Peyer's patch (tissue), 4 donors: ENCODE results near the gene SH3RF3. TPM values are rescaled to one million over a fixed set of nuclear protein-coding genes. Genes with fewer than 3 reads are reported as not detected.

Experiments used
- DNase-seq, 3 donors: peaks; one replicate each; pipeline ENCODE4 v3.0.0-alpha.2; 2017 to 2019
- H3K27ac ChIP-seq, 4 donors: fragments of 200-600 bp; sonication (generic); one replicate each; pipeline ENCODE4 v1.5.1; 2016 to 2019
- H3K27me3 ChIP-seq, 2 donors: fragments of 200-600 bp; sonication (generic); one replicate each; pipeline ENCODE4 v1.5.1; 2019
- H3K36me3 ChIP-seq, 3 donors: fragments of 200-600 bp; sonication (generic); one replicate each; pipeline ENCODE4 v1.5.1; 2016 to 2019
- H3K4me1 ChIP-seq, 4 donors: fragments of 200-600 bp; sonication (generic); one replicate each; pipeline ENCODE4 v1.5.1; 2016 to 2019
- H3K4me3 ChIP-seq, 4 donors: fragments of 200-600 bp; sonication (generic); 1 replicate in 3 of 4; 2 replicates in 1 of 4; pipeline ENCODE4 v1.5.1; 2016 to 2019; ENCODE audit warnings: mild to moderate bottlenecking in 1 of 4
- H3K9me3 ChIP-seq, 4 donors: fragments of 200-600 bp; sonication (generic); one replicate each; pipeline ENCODE4 v1.5.1; 2016 to 2019; ENCODE audit warnings: mild to moderate bottlenecking in 1 of 4
- POLR2A ChIP-seq, 2 donors: fragments of 450-650 bp; IDR thresholded peaks; one replicate each; pipeline ENCODE4 v1.5.1; 2017; ENCODE audit warnings: antibody characterized with exemption in 2 of 2, mild to moderate bottlenecking in 2 of 2, moderate library complexity in 2 of 2
- total RNA-seq, 4 donors: library from RNA; depleted of rRNA; stranded (reverse); fragments of >200 nt; gene quantifications; one replicate each; pipeline ENCODE4 v1.1.0, GENCODE V29; 2016
- TF ChIP-seq, protein P1 (sequence below), 6 experiments: fragments of 450-650 bp in 4 of 6; fragments of 200-600 bp in 2 of 6; sonication (generic) in 1 of 6; IDR thresholded peaks; one replicate each; pipeline ENCODE4 v1.5.1; 2017 to 2019; ENCODE audit warnings: antibody characterized with exemption in 6 of 6, mild to moderate bottlenecking in 3 of 6, moderate library complexity in 1 of 6

Gene SH3RF3
- total RNA-seq, 4 donors from 2014 or later, result 1.1 to 5.0 (median 3.3) TPM

DNA sequence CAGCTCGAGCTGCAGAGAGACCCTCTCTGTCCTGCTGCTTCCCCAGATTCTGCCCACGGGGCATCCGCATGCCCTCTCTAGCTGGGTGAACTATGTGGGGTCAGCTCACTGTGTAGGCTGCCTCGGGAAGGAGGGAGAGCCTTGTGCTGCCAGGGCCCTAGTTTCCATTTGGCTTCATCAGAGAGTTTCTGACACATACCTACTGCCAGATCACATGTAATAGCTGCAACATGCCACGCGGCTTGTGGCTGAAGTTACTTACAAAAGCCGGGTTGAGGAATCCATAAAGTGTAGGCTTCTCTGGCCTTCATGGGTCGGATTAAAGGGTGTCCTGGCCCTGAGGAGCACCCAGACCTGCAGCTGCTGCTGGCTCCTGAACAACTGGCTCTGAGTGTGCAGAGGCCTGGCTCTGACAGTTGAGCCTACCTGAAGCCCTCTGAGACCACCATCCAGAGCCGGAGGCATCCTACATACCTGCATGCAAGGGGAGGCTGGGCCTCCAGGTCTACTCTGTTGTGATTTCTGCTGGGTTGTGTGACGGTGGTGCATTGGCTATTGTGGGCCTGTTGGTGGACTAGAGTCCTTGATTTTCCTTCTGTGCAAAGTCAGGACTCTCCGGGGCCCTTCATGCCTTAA is 130.0 kb downstream of the SH3RF3 start:
- peak in 1 of 3 donors; percentile 40 for DNase-seq
- no peaks in the 10 kb centered on the region for H3K9me3 ChIP-seq
- H3K27ac ChIP-seq, result no peak overlapping the region
- H3K36me3 ChIP-seq, result no peaks in the 10 kb centered on the region
- H3K27me3 ChIP-seq, result no peaks in the 10 kb centered on the region
- TF ChIP-seq, protein P1, sequence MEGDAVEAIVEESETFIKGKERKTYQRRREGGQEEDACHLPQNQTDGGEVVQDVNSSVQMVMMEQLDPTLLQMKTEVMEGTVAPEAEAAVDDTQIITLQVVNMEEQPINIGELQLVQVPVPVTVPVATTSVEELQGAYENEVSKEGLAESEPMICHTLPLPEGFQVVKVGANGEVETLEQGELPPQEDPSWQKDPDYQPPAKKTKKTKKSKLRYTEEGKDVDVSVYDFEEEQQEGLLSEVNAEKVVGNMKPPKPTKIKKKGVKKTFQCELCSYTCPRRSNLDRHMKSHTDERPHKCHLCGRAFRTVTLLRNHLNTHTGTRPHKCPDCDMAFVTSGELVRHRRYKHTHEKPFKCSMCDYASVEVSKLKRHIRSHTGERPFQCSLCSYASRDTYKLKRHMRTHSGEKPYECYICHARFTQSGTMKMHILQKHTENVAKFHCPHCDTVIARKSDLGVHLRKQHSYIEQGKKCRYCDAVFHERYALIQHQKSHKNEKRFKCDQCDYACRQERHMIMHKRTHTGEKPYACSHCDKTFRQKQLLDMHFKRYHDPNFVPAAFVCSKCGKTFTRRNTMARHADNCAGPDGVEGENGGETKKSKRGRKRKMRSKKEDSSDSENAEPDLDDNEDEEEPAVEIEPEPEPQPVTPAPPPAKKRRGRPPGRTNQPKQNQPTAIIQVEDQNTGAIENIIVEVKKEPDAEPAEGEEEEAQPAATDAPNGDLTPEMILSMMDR (IDR thresholded peaks at IDR 0.05), result no peak
- TF ChIP-seq POLR2A (IDR thresholded peaks at IDR 0.05), result no peak
- H3K4me1 ChIP-seq, result peaks cover 0 to 5% (median 0%) of the 10 kb centered on the region in 4 donors
- no peak overlapping the region for H3K4me3 ChIP-seq

GRCh38 chr2:109259671-109260070 is 130.7 kb downstream of the SH3RF3 start:
- TF ChIP-seq, protein P1 (IDR thresholded peaks at IDR 0.05), result no peak
- TF ChIP-seq POLR2A (IDR thresholded peaks at IDR 0.05), result no peak

GRCh38 chr2:109260116-109260855 is 131.3 kb downstream of the SH3RF3 start:
- no peak for TF ChIP-seq POLR2A (IDR thresholded peaks at IDR 0.05)
- H3K36me3 ChIP-seq, result no peaks in the 10 kb centered on the region
- peaks cover 0 to 5% (median 0%) of the 10 kb centered on the region in 4 donors for H3K4me1 ChIP-seq
- no peaks in the 10 kb centered on the region for H3K9me3 ChIP-seq
- no peak overlapping the region for H3K4me3 ChIP-seq
- H3K27me3 ChIP-seq, result no peaks in the 10 kb centered on the region
- DNase-seq, result peak in 2 of 3 donors; percentile 27 to 31
- H3K27ac ChIP-seq, result no peak overlapping the region

More at GRCh38 chr2:109259671-109260070, 130.7 kb downstream of the SH3RF3 start:
- Histone ChIP-seq H3K27ac (no peak overlapping the region), H3K27me3 (no peaks in the 10 kb centered on the region), H3K9me3 (no peaks in the 10 kb centered on the region), H3K4me3 (no peak overlapping the region), H3K4me1 (peaks cover 0 to 5% (median 0%) of the 10 kb centered on the region in 4 donors), H3K36me3 (no peaks in the 10 kb centered on the region)
- no peak for DNase-seq

GRCh38 chr2:109260886-109261700 is 132.1 kb downstream of the SH3RF3 start:
- Histone ChIP-seq H3K27me3 (no peaks in the 10 kb centered on the region), H3K4me1 (peaks cover 0 to 2% (median 0%) of the 10 kb centered on the region in 4 donors), H3K27ac (no peak overlapping the region), H3K9me3 (no peaks in the 10 kb centered on the region), H3K36me3 (no peaks in the 10 kb centered on the region), H3K4me3 (no peak overlapping the region)
- peak in 2 of 3 donors; percentile 42 to 52 for DNase-seq
- TF ChIP-seq, protein P1 (IDR thresholded peaks at IDR 0.05), result peak in 1 of 6 experiments; percentile 20
- no peak for TF ChIP-seq POLR2A (IDR thresholded peaks at IDR 0.05)

DNA sequence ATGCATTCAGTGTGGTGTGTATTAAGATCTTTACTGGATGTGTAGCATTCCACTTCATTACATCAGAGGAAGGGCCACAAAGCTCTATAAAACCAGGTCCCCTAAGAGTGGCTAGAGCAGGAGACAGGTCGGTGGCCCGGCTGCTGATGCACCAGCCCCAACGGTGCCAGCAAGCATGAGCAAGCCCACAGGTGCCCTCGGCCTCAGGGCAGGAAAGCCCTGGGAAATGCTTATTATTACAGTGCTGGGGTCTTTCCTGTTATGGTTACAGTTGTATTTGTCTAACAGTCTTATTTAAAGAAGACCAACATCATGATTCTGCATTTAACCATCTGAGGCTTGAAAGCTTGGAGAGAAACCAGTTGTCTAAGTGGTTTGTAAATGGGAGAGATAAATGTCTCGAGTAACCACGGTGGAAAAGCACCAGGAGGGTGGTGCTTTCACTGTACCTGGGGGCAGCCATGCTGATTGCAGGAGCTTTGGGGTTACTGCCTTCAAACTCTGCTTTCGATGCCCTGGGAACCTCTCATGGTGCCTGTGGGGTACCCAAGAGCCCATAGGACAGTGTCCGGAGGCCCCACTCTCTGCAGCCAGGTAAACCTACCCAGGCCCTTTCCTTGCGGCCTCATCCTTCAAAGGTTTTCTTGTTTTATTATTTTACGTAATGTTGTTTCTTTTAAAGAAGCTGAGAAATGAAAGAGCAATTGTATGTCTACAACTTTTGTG is 133.1 kb downstream of the SH3RF3 start:
- peak in 1 of 3 donors; percentile 28 for DNase-seq
- TF ChIP-seq POLR2A (IDR thresholded peaks at IDR 0.05), result no peak
- TF ChIP-seq, protein P1 (IDR thresholded peaks at IDR 0.05), result no peak
- no peak overlapping the region for H3K27ac ChIP-seq

More for the DNA sequence above, 133.1 kb downstream of the SH3RF3 start:
- Histone ChIP-seq H3K4me3 (no peak overlapping the region), H3K36me3 (no peaks in the 10 kb centered on the region), H3K4me1 (peaks cover 0 to 2% (median 0%) of the 10 kb centered on the region in 4 donors), H3K27me3 (no peaks in the 10 kb centered on the region), H3K9me3 (no peaks in the 10 kb centered on the region)
